CD4-positive, alpha-beta T cell treated with Interleukin-2 at 100 ng/mL for 4 hours (primary cell): ENCODE data around the gene THSD1.

Experiments
- DNase-seq: peaks from one replicate; pipeline ENCODE4 v3.0.0-alpha.2; 2020; ENCODE audit warnings: low spot score

Gene THSD1, protein sequence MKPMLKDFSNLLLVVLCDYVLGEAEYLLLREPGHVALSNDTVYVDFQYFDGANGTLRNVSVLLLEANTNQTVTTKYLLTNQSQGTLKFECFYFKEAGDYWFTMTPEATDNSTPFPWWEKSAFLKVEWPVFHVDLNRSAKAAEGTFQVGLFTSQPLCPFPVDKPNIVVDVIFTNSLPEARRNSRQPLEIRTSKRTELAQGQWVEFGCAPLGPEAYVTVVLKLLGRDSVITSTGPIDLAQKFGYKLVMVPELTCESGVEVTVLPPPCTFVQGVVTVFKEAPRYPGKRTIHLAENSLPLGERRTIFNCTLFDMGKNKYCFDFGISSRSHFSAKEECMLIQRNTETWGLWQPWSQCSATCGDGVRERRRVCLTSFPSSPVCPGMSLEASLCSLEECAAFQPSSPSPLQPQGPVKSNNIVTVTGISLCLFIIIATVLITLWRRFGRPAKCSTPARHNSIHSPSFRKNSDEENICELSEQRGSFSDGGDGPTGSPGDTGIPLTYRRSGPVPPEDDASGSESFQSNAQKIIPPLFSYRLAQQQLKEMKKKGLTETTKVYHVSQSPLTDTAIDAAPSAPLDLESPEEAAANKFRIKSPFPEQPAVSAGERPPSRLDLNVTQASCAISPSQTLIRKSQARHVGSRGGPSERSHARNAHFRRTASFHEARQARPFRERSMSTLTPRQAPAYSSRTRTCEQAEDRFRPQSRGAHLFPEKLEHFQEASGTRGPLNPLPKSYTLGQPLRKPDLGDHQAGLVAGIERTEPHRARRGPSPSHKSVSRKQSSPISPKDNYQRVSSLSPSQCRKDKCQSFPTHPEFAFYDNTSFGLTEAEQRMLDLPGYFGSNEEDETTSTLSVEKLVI

DNA sequence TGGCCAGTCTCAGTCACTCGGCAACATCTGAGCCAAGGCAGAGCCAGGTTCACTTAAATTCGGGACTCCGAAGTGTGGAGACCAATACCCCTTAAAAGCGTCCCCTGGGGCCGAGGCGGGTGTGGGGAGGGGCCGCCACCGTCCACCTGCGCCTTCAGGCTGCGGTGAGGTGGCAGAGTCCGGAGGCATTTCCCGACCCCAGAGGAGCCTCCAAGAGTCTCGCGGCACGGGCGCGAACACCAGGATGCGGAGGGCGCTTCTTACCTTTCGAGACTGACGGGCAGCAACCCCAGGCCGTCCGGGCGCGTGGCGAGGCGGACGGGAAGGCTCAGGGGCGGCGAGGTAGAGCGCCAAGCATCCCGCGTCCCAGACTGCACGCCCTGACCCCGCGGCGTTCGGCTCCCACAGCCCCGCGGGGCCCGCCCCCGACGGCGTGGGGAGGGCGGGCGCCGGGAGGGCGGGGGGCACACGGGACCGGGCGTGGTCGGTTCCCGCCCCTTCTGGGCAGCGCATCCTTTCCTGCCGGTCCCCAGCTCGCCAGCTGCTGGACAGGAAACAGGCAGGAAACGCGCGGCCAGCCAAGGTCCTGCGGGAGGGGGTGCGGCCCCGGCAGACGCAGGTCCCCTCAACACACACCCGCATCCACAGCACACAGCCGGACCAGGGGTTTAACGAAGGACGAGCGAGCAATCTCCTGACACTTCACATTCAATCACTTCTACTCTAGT lies at the start of gene THSD1:
TSS of gene THSD1 (minus strand) at position 406 of the 728 bp plus-strand sequence. CDS start 3,572 bp downstream, outside the sequence.
- no peak for DNase-seq

DNA sequence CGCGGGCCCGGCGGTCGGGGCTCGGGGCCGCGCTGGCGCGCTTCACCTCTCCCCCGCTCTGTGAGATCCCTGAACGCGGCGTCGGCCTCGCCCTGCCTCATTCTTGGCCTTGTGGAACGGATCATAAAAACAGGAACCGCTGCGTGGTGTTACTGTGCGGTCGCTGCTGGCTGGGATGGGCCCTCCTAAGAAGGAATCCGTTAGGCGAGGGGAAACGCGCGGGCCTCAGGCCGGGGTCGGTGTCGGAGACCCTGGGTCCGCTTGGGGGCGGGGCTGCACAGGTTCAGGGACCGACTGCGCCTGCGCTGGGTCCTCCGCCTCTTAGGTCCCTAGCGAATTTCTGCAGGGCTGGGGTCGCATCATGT lies 49.7 kb upstream of the THSD1 start:
- peak; percentile 76 for DNase-seq

DNA sequence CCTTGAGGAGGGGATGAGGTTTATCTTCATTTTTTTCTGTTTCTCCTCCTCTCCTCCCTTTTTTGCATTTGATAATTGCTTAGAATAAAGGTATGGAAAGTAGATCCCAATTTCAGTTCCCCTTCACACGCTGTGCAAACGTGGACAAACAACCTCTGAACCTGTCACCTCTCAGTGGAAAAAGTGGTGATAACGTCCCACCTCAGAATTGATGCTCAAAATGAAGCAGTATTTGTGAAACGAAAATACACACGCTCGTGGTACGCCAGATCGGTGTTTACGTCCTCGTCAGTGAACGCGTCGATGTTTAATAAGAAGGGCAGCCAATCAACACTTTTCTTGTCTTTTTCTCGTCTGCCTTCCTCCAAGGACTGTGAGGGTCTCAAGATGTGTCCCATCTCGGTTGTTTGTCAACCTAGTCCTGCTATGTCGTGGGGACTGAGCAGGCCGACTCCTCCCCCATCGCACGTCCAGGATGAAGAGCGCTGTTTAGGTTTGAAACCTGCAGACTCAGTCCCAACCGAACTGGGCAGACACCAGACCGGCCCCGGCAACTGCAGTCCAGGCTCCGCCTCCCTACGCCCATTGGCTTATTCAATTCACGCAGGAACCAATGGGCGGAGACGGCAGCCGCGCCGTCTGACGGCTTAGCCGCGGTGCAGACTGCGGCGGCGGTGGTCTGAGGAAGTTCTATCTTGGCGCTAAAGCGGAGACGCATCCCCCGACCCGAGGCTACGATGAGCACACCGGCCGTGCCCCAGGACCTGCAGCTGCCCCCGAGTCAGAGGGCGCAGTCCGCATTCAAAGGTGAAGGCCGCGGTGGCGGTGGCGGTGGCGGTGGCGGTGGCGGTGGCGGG lies 49.1 kb upstream of the THSD1 start, which contains the start of gene CKAP2:
TSS of gene CKAP2 (plus strand) at position 659 of the 857 bp plus-strand sequence. CDS start at position 738, 79 bp downstream.
- peak; percentile 94 for DNase-seq

DNA sequence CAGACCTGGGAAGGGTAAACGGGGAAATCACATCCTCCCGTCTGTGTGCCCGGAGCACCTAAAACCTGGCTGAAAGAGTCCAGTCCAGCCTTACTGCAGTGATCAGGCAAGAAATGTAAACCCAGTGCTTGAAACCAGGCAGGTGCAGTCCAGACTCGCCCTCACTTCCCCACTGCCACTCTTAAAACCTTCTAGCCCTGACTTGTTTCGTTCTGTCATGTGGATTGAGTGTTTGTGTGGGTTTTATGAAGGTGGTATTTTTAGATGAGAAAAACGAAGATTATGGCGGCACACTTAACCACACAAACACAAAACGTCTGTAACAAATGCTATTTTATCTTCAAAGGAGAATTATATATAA lies 48.5 kb upstream of the THSD1 start:
- DNase-seq: peak; percentile 13

DNA sequence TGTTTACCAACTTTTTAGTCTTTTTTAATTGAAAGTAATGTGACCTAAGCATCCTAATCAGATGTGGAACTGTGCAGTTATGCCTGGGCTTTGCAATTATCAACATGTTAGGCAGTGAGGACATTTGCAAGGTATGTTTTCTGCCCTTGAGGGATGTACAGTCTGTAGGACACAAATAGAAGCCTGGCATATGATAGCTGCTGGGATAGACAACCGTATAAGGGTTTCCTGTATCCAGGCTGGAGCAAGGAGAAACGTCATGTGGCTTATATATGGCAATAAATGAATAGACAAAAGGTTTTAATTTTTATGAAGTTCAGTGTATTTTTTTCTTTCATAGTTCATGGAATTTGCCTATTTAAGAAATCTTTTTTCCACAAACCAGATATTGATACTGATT lies 46.5 kb upstream of the THSD1 start:
- DNase-seq: no peak

DNA sequence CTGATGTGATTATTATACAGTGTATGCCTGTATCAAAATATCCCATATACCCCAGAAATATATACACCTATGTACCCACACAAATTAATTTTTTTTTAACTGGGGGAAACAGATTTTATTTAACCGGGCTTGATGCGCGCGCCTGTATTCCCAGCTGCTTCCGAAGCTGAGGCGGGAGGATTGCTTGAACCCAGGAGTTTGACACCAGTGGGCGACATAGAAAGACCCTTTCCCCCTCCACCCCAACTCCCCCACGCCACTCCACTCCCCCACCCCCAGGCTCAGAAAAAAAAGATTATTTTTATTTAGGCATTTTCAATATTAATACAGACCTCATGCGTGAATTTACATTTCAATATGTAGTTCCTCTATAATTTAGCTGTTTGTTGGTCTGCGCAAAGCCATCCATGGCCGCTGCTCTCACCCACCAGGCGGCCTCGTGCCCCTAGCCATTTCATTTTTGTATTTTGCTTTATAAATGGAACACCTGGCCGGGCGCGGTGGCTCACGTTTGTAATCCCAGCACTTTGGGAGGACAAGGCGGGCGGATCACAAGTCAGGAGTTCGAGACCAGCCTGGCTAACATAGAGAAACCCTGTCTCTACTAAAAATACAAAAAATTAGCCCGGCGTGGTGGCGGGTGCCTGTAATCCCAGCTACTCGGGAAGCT lies 45.3 kb upstream of the THSD1 start:
- no peak for DNase-seq

DNA sequence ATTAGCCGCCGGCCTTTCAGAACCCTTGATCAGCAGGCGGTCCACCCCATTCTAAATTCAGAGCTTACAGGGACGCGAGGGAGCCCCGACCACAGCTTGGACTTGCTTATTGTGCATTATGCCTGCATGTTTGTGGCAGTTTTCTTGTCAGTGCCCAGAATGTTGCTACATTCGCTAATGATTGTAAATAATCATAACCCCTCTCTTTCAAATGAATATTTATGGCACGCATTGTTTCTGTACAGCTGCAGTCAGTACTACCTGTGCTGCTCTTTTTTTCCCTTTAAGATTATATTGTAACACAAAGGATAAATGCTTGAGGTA lies 44.8 kb upstream of the THSD1 start:
- DNase-seq: no peak

DNA sequence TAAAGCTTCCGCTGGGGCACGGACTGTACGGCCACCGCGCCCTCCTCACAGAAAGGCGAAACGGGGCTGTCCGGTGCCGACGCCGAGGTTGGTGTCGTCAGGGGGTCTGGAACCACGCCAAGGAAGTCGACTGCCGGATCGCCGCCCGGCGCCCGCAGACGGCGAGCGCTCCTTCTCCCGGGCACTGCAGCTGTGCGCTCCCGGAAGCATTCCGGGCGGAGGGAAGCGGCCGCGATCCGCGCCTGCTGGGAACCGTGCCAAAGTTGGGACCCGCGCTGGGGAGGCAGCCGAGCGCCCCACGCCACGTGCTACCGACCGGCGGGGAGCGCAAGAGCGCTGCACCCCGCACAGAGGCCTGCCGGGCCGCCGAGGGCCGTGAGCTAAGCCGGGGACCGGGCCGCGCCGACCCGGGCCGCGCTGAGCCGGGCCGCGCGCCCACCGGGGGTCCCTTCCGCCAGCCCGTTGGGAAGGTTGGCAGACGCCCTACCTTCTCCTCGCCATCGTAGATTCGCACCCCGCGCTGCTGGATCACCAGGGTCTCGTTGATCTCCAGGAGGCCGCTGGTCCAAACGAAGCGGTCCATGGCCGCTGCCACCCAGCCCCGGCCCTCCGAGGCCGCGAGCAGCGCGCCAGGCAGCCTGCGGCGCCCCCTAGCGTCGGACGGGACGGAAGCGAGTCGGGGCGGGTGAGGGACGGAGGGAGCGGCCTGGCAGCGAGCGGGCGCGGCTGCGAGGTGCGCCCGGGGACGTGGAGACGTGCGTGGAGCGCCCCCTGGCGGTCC lies 44.2 kb upstream of the THSD1 start, which contains the start of gene VPS36:
TSS of gene VPS36 (minus strand) at position 623 of the 781 bp plus-strand sequence. CDS start at position 583, 40 bp downstream.
- peak; percentile 96 for DNase-seq

DNA sequence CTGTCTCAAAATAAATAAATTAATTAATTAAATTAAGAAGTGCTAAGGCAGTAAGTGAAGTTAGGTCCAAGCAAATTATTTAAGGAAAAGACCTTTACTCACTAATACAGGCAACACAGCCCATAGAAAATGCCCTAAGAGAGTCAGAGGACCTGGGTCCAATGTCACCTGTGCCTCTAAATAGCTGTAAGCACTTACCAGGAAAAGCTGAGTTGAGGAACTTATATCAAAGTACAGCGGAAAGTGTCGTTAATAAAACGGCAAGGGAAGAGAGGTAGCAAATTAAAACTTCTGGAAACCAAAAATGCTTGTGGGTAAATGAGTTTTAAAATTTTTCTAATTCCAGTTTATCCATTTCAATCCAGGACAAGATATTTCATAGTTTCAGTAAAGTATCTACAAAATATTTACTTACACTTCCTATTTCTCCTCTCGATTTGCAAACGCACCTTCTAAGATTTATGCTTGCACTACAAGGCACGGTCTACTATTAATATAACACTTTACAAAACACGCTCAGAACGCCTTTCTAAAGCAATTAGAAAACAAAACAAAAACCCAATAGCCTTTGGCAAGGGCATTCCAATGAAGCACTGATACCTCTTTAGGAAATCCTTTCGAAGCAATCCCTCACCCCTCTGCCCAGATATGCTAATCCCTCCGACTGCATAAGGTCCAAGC lies 43.5 kb upstream of the THSD1 start:
- DNase-seq: no peak

DNA sequence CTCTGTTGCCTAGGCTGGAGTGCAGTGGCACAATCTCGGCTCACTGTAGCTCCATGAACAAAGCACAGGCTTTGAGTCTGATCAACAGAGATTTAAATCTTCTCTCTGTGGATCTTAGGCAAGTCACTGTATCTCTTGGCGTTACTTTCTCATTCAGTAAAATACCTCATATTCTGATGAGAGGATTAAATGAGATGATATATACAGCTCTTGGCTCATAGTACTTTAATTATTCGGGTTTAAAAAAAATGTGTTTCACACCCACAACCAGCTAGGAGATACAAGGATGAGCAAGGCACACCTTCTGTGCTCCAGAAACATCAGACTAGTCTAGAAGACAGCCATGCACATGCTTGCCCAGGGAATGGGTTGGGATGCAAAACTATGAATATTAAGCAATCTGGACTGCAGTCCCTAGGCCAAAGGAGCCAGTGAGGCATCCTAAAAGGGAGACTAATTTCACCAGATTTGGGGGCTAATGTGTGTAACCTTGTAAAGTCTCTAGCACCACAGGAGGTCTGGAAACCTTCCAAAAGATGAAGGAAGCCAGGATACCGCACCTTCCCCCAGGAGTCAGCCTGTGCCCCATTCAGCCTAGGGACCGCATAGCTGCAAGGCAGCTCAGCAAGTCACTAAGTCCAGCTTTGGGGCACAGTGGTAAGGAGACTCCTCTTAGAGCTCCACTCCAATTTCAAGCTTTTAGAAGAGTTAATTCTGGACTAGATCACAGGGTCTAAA lies 42.0 kb upstream of the THSD1 start:
- DNase-seq: no peak

DNA sequence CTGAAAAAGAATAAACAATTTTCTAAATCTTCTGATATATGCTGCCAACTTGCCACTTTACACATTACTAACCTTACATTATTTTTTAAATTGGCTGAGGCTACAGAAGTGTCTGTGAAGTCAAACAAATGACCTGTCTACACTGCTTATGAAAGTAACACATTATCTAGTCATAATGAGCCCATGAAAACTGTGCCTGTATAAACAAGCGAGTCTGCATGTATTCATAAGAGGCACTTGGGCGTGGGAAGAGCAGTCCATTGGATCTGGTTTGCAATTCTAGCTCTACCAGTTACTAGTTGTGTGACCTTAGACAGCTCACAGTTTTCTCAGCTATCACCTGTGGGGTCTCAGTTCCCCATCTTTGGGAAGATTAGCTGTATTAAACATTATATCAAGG lies 41.4 kb upstream of the THSD1 start:
- no peak for DNase-seq

DNA sequence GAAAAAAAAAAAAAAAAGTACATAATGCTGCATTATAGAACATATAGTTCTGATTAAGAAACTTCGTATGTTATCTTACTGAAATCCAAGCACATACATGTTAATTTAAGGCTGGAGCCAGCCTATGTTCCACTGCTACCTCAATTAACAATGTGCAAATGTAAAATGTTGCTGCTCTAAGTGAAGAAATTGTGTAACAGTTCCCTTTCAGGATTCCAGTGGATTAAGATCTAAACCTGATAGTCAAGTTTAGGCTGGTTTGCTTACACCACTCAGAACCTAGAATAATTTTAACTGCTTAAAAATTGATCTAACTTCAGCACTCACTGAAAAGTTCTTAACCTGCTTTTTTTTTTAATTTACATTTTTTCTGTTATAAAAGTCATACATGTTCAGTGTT lies 40.3 kb upstream of the THSD1 start:
- no peak for DNase-seq

DNA sequence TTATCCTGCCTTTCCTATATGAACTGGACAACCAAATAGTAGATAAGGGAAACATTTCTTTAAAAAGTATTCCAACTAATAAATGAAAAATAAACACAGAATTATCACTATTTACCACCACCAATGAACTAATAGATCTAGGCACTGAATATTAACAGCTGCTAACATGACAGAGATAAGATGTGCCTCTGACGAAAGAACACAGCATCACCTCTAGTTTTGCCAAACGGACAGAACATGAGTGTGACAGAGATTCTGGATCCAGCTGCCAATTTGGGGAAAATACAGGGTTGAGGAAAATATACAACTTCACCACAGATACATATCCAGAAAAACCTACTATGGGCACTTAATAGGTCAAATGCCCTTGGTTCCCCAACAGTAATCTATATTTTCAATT lies 26.5 kb upstream of the THSD1 start:
- DNase-seq: no peak

DNA sequence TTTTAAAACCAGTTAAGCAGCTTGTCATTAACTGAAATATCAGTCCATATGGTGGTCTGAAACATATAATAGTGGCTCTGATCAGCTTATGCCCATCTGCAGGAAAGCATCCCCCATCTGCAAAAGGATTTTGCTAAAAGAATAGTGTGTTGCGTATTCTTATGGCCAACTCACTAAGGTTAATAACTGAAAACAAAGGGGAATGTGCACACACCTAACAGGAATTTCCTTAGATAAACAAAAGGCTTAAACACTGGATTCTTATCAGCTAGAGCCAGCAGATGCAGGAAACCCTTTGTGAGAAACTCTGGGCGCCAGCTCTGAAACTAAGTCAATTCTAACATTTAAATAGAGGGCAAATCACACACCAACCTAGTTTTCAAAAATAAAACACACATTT lies 22.3 kb upstream of the THSD1 start:
- DNase-seq: no peak

DNA sequence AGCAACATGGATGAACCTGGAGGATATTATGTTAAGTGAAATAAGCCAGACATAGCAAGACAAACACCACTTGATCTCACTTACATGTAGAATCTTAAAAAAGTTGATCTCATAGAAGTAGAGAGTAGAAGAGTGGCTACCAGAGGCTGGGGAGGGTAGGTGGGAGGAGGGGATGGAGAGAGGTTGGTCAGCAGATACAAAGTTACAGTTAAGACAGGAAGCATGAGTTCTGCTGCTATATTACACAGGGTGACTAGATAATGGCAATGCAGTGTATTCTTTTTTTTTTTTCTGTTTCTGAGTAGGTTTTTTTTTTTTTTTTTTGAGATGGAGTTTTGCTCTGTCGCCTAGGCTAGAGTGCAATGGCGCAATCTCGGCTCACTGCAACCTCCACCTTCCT lies 15.2 kb upstream of the THSD1 start:
- DNase-seq: no peak

DNA sequence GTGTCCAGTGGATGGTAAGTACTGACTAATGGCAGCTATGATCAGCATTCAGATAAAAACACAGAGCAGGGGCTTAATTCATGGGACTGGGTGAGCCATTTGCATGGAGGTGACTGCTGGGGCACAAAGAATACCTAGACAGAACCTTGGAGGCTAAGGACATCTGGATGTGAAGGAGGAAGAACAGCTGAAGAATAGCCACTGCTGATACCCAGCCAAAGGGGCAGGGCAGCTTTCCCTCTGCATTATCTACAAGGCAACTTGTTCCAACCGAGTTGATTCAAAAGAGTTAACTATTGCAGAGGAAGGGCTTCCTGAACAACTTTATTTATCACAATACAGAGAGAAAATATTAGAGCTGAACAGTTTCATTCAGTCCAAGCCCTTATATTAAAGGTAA lies 13.1 kb upstream of the THSD1 start:
- DNase-seq: no peak

DNA sequence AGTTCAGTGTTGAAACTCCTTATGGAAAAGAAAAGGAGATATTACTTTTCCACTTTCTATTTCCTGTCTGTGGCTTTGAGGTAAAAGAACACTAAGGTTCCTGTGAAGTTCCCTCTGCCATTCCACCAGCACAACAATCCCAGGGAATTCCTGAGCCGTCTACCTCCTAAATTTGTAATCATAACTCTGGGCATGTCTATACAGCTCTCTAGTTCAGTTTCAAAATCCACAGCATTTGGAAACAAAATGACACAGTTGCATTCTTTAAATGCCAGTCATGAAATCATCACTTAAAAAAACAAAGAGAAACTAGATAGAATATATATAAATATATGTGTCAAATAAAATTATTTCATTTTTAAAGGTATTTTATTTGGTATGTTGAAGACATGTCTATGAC lies 9.0 kb upstream of the THSD1 start:
- no peak for DNase-seq

DNA sequence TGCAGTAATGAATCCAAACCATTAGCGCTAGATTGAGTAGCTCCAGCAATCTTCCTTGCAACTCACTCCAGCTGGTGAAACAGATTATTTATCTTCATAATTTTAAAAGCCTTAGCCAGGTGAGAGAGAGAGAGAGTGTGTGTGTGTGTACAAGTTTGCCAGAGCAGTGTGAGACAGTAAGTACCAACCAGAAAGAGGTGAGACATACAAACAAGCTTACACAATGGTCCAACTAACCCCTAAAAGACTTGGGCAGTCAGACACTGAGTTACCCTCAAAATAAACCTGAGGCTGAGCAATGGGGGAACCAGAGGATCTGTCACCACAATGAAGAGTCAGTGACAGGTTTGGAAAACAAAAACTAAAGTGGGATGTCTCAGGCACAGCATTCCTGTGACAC lies 8.1 kb upstream of the THSD1 start:
- DNase-seq: no peak

DNA sequence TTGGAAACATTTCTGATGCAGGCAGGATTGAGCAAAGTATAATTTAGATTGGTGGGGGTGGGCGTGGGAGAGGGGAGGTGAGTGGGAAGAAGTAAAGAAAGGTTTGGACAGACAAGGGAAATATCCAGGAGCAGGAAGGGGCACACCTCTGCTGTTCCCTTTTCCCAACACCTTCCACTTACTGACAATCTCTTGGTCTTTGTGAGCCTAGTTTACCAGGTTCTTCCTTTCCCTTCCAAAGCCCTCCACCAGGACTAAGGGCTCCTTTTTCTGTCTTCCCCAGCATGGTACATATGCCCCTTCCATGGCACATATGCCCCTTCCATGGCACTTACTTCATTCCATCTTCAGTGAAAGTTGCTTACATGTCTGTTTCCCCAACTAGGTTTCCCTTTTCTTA lies 6.2 kb upstream of the THSD1 start:
- DNase-seq: no peak
